Measurements from ENCODE around the gene HCN2. TPM values are rescaled to one million over a fixed set of nuclear protein-coding genes. Genes with fewer than 3 reads are reported as not detected.

The HCN2 gene
- total and polyA plus RNA-seq, 9 of the 15 experiments (the other 6 are each of a cell fraction or from before 2014, with no cell fraction given): 0.29 to 4.2 (median 0.82) TPM; not detected in 2

GRCh38 chr19:592101-592500, 2.4 kb downstream of the HCN2 start:
- Histone ChIP-seq H3K27me3 (ENCODE audit: control insufficient read depth in 2 of 2, insufficient read depth in 2 of 2, low read length in 2 of 2) (peaks cover 12 to 34% of the 10 kb centered on the region in 2 experiments; a peak in 4 of 5 replicates), H3K79me2 (ENCODE audit: control insufficient read depth, insufficient read depth, low read length) (no peaks in the 10 kb centered on the region), H3K9me1 (ENCODE audit: control insufficient read depth, insufficient read depth, low read length) (no peaks in the 10 kb centered on the region), H3K4me2 (ENCODE audit: insufficient read depth, low read length) (no peak overlapping the region), H3K9me3 (replicated peaks; ENCODE audit: control insufficient read depth, insufficient read depth, low read depth, low read length) (no peaks in the 10 kb centered on the region), H3K36me3 (ENCODE audit: control insufficient read depth, insufficient read depth, low read length) (no peaks in the 10 kb centered on the region), H3K4me1 (replicated peaks in 1 of 2; ENCODE audit: control insufficient read depth in 2 of 2, insufficient read depth in 2 of 2, low read length in 2 of 2) (peaks cover 5 to 81% of the 10 kb centered on the region in 2 experiments; a peak in 3 of 5 replicates), H3K4me3 (no peak overlapping the region), H2AFZ (ENCODE audit: low read depth, low read length) (no peak overlapping the region), H4K20me1 (replicated peaks; ENCODE audit: control insufficient read depth, insufficient read depth, low read length) (peaks cover 20% of the 10 kb centered on the region; the same call in 1 of the 2 replicates), H3K27ac (ENCODE audit: extremely low read depth, low read depth, low read length) (no peak overlapping the region), H3K9ac (ENCODE audit: insufficient read depth in 1 of 2, low read depth in 2 of 2, low read length in 2 of 2) (no peak overlapping the region)
- DNase-seq (ENCODE audit: extremely low read depth in 1 of 4, low spot score in 3 of 4): no peak
- WGBS (ENCODE audit: insufficient coverage, low coverage, missing lambda C conversion rate): 45% methylated on average over 9 of the region's 19 CpGs
- no peak for ATAC-seq
- in situ Hi-C loops (cut with MboI): no loop called here
- POLR2A ChIA-PET: no interaction called here
- BruUV-seq (replicated peaks): no TSS peak
- intact Hi-C loops (cut with micrococcal nuclease): no loop called here
- CTCF ChIA-PET (ENCODE audit: low intra/inter-chr PET ratio): no interaction called here
- no peak for FAIRE-seq
- TF ChIP-seq CEBPZ (IDR thresholded peaks at IDR 0.05; ENCODE audit: borderline replicate concordance, low read depth, low read length): no peak
- no peak for TF ChIP-seq ZNF436 (CRISPR knock-in tag; IDR thresholded peaks at IDR 0.05)
- no peak for TF ChIP-seq ESRRB (CRISPR knock-in tag; IDR thresholded peaks at IDR 0.05; ENCODE audit: borderline replicate concordance)
- no peak for TF ChIP-seq ZNF445 (CRISPR knock-in tag; IDR thresholded peaks at IDR 0.05; ENCODE audit: low read depth)
- no peak for TF ChIP-seq NCOR1 (IDR thresholded peaks at IDR 0.05)
- no peak for TF ChIP-seq ZNF57 (CRISPR knock-in tag; IDR thresholded peaks at IDR 0.05)
- no peak for TF ChIP-seq ETV1 (tag; conservative IDR thresholded peaks at IDR 0.05; ENCODE audit: low read depth)
- no peak for TF ChIP-seq STAT5B (CRISPR knock-in tag; IDR thresholded peaks at IDR 0.05)
- TF ChIP-seq SLC30A9 (CRISPR knock-in tag; IDR thresholded peaks at IDR 0.05): no peak
- TF ChIP-seq ATF2 (CRISPR knock-in tag; IDR thresholded peaks at IDR 0.05): no peak
- TF ChIP-seq GABPA (tag; conservative IDR thresholded peaks at IDR 0.05; ENCODE audit: low read depth): no peak
- no peak for TF ChIP-seq PPARD (CRISPR knock-in tag; IDR thresholded peaks at IDR 0.05)
- no peak for TF ChIP-seq CBFA2T3 (IDR thresholded peaks at IDR 0.05)
- no peak for TF ChIP-seq ATF6 (CRISPR knock-in tag; IDR thresholded peaks at IDR 0.05)
- no peak for TF ChIP-seq SNIP1 (IDR thresholded peaks at IDR 0.05; ENCODE audit: low read depth)
- TF ChIP-seq DEAF1 (CRISPR knock-in tag; IDR thresholded peaks at IDR 0.05): no peak
